Trophoblast cell (in vitro differentiated cells and primary cell): ENCODE measurements around the gene COL19A1.

Source experiments
- DNase-seq, 2 donors: peaks; one replicate each; pipeline ENCODE4 v3.0.0-alpha.2; 2016
- H2AFZ ChIP-seq: 2 replicates; pipeline ENCODE4 v1.6.1; 2013; ENCODE audit warnings: low read length, moderate library complexity, mild to moderate bottlenecking; ENCODE audit not compliant: insufficient read depth, poor library complexity
- H2AK5ac ChIP-seq: 2 replicates; pipeline ENCODE4 v1.6.1; 2013; ENCODE audit warnings: mild to moderate bottlenecking, low read length
- H2BK120ac ChIP-seq: 2 replicates; pipeline ENCODE4 v1.6.1; 2013; ENCODE audit warnings: low read length, mild to moderate bottlenecking, moderate library complexity; ENCODE audit not compliant: insufficient read depth, poor library complexity
- H2BK12ac ChIP-seq: 2 replicates; pipeline ENCODE4 v1.6.1; 2013; ENCODE audit warnings: mild to moderate bottlenecking, low read length, moderate library complexity
- H2BK5ac ChIP-seq: 2 replicates; pipeline ENCODE4 v1.6.1; 2013; ENCODE audit warnings: low read length, low read depth, moderate library complexity, mild to moderate bottlenecking; ENCODE audit not compliant: poor library complexity
- H3K14ac ChIP-seq: 2 replicates; pipeline ENCODE4 v1.6.1; 2013; ENCODE audit warnings: mild to moderate bottlenecking, low read length
- H3K18ac ChIP-seq: 2 replicates; pipeline ENCODE4 v1.6.1; 2013; ENCODE audit warnings: mild to moderate bottlenecking, low read length
- H3K23ac ChIP-seq: 2 replicates; pipeline ENCODE4 v1.6.1; 2013; ENCODE audit warnings: low read length
- H3K27ac ChIP-seq: 2 replicates; pipeline ENCODE4 v1.5.1; 2013; ENCODE audit warnings: low read depth, mild to moderate bottlenecking, inconsistent platforms, low read length, moderate library complexity
- H3K27me3 ChIP-seq: 2 replicates; pipeline ENCODE4 v1.6.1; 2013; ENCODE audit warnings: inconsistent platforms, mild to moderate bottlenecking, low read length, moderate library complexity; ENCODE audit not compliant: insufficient read depth
- H3K36me3 ChIP-seq, 2 experiments: 1 replicate in 1 of 2; 2 replicates in 1 of 2; pipeline ENCODE4 v1.6.1; 2013; ENCODE audit warnings: low read length in 2 of 2, mild to moderate bottlenecking in 2 of 2, moderate library complexity in 1 of 2; ENCODE audit not compliant: insufficient read depth in 2 of 2, control insufficient read depth in 1 of 2
- H3K4ac ChIP-seq: 2 replicates; pipeline ENCODE4 v1.6.1; 2013; ENCODE audit warnings: low read depth, mild to moderate bottlenecking, low read length, moderate library complexity
- H3K4me1 ChIP-seq, 2 experiments: 1 replicate in 1 of 2; 2 replicates in 1 of 2; pipeline ENCODE4 v1.6.1; 2013; ENCODE audit warnings: low read length in 2 of 2, mild to moderate bottlenecking in 2 of 2, moderate library complexity in 1 of 2; ENCODE audit not compliant: insufficient read depth in 2 of 2, control insufficient read depth in 1 of 2
- H3K4me2 ChIP-seq: 2 replicates; pipeline ENCODE4 v1.6.1; 2013; ENCODE audit warnings: inconsistent platforms, mild to moderate bottlenecking, low read length, moderate library complexity
- H3K4me3 ChIP-seq: 2 replicates; pipeline ENCODE4 v1.5.1; 2013; ENCODE audit warnings: mild to moderate bottlenecking, low read depth, low read length, inconsistent platforms
- H3K79me1 ChIP-seq: one replicate; pipeline ENCODE4 v1.6.1; 2013; ENCODE audit warnings: low read length
- H3K79me2 ChIP-seq: 2 replicates; pipeline ENCODE4 v1.6.1; 2013; ENCODE audit warnings: low read length, mild to moderate bottlenecking; ENCODE audit not compliant: control insufficient read depth, insufficient read depth, poor library complexity
- H3K9ac ChIP-seq: 2 replicates; pipeline ENCODE4 v1.6.1; 2013; ENCODE audit warnings: mild to moderate bottlenecking, low read length
- H3K9me3 ChIP-seq: 2 replicates; pipeline ENCODE4 v1.6.1; 2013; ENCODE audit warnings: low read depth, mild to moderate bottlenecking, control low read depth, inconsistent platforms, low read length; ENCODE audit not compliant: insufficient read depth
- H4K12ac ChIP-seq: 2 replicates; pipeline ENCODE4 v1.6.1; 2013; ENCODE audit warnings: low read depth, mild to moderate bottlenecking, low read length, moderate library complexity
- H4K8ac ChIP-seq: 2 replicates; pipeline ENCODE4 v1.6.1; 2013; ENCODE audit warnings: low read depth, mild to moderate bottlenecking, low read length, moderate library complexity
- H4K91ac ChIP-seq: one replicate; pipeline ENCODE4 v1.6.1; 2013; ENCODE audit warnings: low read depth, mild to moderate bottlenecking, low read length, moderate library complexity
- WGBS: extraction: QIAGEN DNeasy Blood & Tissue Kit; methylation state at CpG from one replicate; pipeline ENCODE4 v1.1.7; 2013; ENCODE audit warnings: missing lambda C conversion rate; ENCODE audit not compliant: insufficient read length, insufficient coverage; ENCODE audit errors: extremely low coverage; 5-methylcytosine and 5-hydroxymethylcytosine counted together

The COL19A1 gene

GRCh38 chr6:70186461-70186860, 320.1 kb downstream of the COL19A1 start:
- no peaks in the 10 kb centered on the region for H3K9me3 ChIP-seq
- H2BK12ac ChIP-seq: no peak overlapping the region
- H2AFZ ChIP-seq: no peak overlapping the region
- H3K36me3 ChIP-seq: no peaks in the 10 kb centered on the region
- H3K23ac ChIP-seq: no peak overlapping the region
- no peak overlapping the region for H3K14ac ChIP-seq
- H2BK5ac ChIP-seq: no peak overlapping the region
- no peak overlapping the region for H3K9ac ChIP-seq
- H3K4ac ChIP-seq: no peak overlapping the region
- no peaks in the 10 kb centered on the region for H3K27me3 ChIP-seq
- no peak overlapping the region for H4K91ac ChIP-seq
- no peak overlapping the region for H3K4me2 ChIP-seq
- H2BK120ac ChIP-seq: no peak overlapping the region
- no peak for DNase-seq
- no peaks in the 10 kb centered on the region for H3K4me1 ChIP-seq
- H3K27ac ChIP-seq: no peak overlapping the region
- no peak overlapping the region for H2AK5ac ChIP-seq
- H4K8ac ChIP-seq: no peak overlapping the region
- no peak overlapping the region for H4K12ac ChIP-seq
- H3K79me1 ChIP-seq: no peaks in the 10 kb centered on the region
- H3K79me2 ChIP-seq: no peaks in the 10 kb centered on the region
- no peak overlapping the region for H3K18ac ChIP-seq
- no CpG with 5 or more reads among the region's 1 CpG for WGBS
- no peak overlapping the region for H3K4me3 ChIP-seq

GRCh38 chr6:70188202-70188601, 321.8 kb downstream of the COL19A1 start:
- H3K4me3 ChIP-seq: no peak overlapping the region
- no peak overlapping the region for H3K23ac ChIP-seq
- H3K27me3 ChIP-seq: no peaks in the 10 kb centered on the region
- no peak for DNase-seq
- H4K12ac ChIP-seq: no peak overlapping the region
- no peaks in the 10 kb centered on the region for H3K79me1 ChIP-seq
- no peak overlapping the region for H3K9ac ChIP-seq
- H2AK5ac ChIP-seq: no peak overlapping the region
- no peak overlapping the region for H3K18ac ChIP-seq
- H3K4ac ChIP-seq: no peak overlapping the region
- H2BK120ac ChIP-seq: no peak overlapping the region
- no peak overlapping the region for H2BK5ac ChIP-seq
- H3K36me3 ChIP-seq: no peaks in the 10 kb centered on the region
- no peak overlapping the region for H2AFZ ChIP-seq
- H3K9me3 ChIP-seq: peaks cover 2% of the 10 kb centered on the region
- H3K14ac ChIP-seq: no peak overlapping the region
- H3K4me2 ChIP-seq: no peak overlapping the region
- no peaks in the 10 kb centered on the region for H3K79me2 ChIP-seq
- WGBS: no CpG with 5 or more reads among the region's 6 CpGs
- H4K91ac ChIP-seq: no peak overlapping the region
- H3K27ac ChIP-seq: no peak overlapping the region
- H3K4me1 ChIP-seq: no peaks in the 10 kb centered on the region
- no peak overlapping the region for H4K8ac ChIP-seq
- H2BK12ac ChIP-seq: no peak overlapping the region

- H3K23ac ChIP-seq: no peak overlapping the region
- no peak overlapping the region for H2BK5ac ChIP-seq
- no peaks in the 10 kb centered on the region for H3K36me3 ChIP-seq
- no peak overlapping the region for H3K4ac ChIP-seq
- no peak overlapping the region for H4K12ac ChIP-seq
- H3K79me2 ChIP-seq: no peaks in the 10 kb centered on the region
- H3K9me3 ChIP-seq: peaks cover 2% of the 10 kb centered on the region
- H3K18ac ChIP-seq: no peak overlapping the region
- no peak overlapping the region for H3K4me2 ChIP-seq
- no peak overlapping the region for H4K91ac ChIP-seq
- no peak for DNase-seq
- H2AFZ ChIP-seq: no peak overlapping the region
- H3K27me3 ChIP-seq: no peaks in the 10 kb centered on the region
- no peak overlapping the region for H2BK120ac ChIP-seq
- no peaks in the 10 kb centered on the region for H3K79me1 ChIP-seq
- H2AK5ac ChIP-seq: no peak overlapping the region
- H3K9ac ChIP-seq: no peak overlapping the region
- no peak overlapping the region for H2BK12ac ChIP-seq
- H3K14ac ChIP-seq: no peak overlapping the region
- no peak overlapping the region for H3K4me3 ChIP-seq
- no peak overlapping the region for H4K8ac ChIP-seq
- no peak overlapping the region for H3K27ac ChIP-seq
- no peaks in the 10 kb centered on the region for H3K4me1 ChIP-seq
Observed at GRCh38 chr6:70194421-70194820, 328.1 kb downstream of the COL19A1 start.

- Histone ChIP-seq H3K36me3 (no peaks in the 10 kb centered on the region), H3K27ac (no peak overlapping the region), H3K14ac (no peak overlapping the region), H2AK5ac (no peak overlapping the region), H3K9me3 (peaks cover 2% of the 10 kb centered on the region), H3K23ac (no peak overlapping the region), H3K79me2 (no peaks in the 10 kb centered on the region), H4K8ac (no peak overlapping the region), H3K18ac (no peak overlapping the region), H2BK120ac (no peak overlapping the region), H2BK12ac (no peak overlapping the region), H3K4me3 (no peak overlapping the region), H3K79me1 (no peaks in the 10 kb centered on the region), H2BK5ac (no peak overlapping the region), H3K27me3 (no peaks in the 10 kb centered on the region), H3K4me1 (no peaks in the 10 kb centered on the region), H3K4me2 (no peak overlapping the region), H4K12ac (no peak overlapping the region), H3K9ac (no peak overlapping the region), H2AFZ (no peak overlapping the region), H4K91ac (no peak overlapping the region), H3K4ac (no peak overlapping the region)
- WGBS: no CpG with 5 or more reads among the region's 2 CpGs
- DNase-seq: no peak
Observed at GRCh38 chr6:70196531-70196930, 330.2 kb downstream of the COL19A1 start.
